Stimulated activated CD8-positive, alpha-beta memory T cell treated with anti-CD3 and anti-CD28 coated beads, Interleukin-12 subunit alpha, Interleukin-12 subunit beta, amount 100 ng/mL, for 24 hours (primary cell): ENCODE measurements around the gene FXN.

Experiments used
- DNase-seq: peaks from one replicate; pipeline ENCODE4 v3.0.0-alpha.2; 2020; ENCODE audit errors: extremely low read depth

Gene FXN

DNA sequence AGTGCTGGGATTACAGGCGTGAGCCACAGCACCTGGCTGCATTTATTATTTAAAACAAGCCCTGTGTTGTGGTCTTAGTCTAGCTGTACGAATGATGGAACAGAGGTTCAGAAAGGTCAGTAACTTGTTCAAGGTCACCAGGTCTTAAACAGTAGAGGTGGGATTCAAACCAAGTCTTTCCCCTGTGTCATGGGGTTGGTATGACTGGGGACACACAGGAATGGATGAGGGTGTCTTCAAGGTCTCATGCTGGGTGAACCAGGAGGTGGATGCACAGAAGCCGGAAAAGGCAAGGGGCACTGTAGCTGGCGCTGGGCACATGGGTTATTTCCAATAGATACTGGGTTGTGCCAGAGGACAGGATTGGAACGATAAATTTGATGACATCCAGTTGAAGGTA lies 106.3 kb downstream of the FXN start:
- DNase-seq, result no peak

DNA sequence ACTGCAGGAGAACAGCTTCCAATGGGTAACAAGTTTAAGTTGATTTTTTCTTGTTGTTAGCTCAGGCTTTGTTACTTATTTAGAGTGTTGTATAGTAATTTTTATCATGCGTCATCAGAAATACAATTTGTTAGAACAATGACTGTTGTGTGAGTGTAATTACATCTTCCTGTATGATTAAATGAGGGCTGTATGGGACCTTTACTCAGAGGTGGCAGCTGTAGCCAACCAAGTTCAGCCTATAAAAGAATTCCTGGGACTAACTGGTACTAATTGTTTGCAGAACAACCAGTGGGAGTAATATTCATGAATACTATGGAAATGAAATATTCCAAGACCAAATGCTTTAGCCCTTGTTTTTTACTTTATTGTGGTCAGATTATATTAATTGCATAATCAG lies 107.7 kb downstream of the FXN start:
- no peak for DNase-seq

DNA sequence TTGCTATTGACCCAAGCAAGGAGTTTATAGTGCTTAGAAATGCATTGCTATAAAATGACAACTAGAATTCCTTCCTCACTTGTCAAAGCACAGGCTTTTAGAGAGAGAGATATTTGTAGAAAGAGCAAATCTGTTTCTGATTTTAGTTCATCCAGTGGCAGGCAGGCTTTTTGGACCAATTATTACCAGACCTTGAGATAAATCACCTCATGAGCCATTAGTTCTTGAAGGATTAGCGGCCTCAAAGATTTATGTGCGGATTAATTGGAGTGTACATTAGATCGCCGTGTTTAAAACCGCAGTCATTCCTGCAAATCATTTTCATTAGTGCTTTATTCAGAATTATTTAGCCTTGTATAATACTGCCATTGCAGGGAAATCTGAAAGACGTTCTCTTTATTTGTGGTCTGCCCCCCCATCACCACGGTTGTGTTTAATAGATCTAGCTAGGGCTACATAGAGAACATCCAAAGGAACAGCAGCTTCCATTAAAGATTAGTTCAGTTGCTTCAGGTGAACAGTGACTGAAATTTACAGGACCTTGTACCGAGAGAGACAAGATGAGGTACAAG lies 109.7 kb downstream of the FXN start:
- DNase-seq, result no peak

- DNase-seq, result no peak
Observed at GRCh38 chr9:69147041-69147834, 111.7 kb downstream of the FXN start.

GRCh38 chr9:69149321-69149807 lies 113.8 kb downstream of the FXN start:
- no peak for DNase-seq
